ENCODE data around the gene ELAC1. TPM values are rescaled to one million over a fixed set of nuclear protein-coding genes. Genes with fewer than 3 reads are reported as not detected.
A peak's percentile ranks its signal among the peaks of the same experiment; 100 is the strongest.

The ELAC1 gene
- 10 to 100 TPM in 3 of 7 donors, 1 to 10 TPM in 4; 5.3 to 12.1 (median 9.9) TPM for total RNA-seq
- 10 to 100 TPM in 1 of 3 donors, 1 to 10 TPM in 2; 6.0 to 10.0 (median 6.8) TPM for polyA plus RNA-seq
- long read RNA-seq, donor 1, partial matches to known transcripts = 0 of 4 reads
- long read RNA-seq, donor 1, other reads (novel, unspliced or antisense) = 0 of 4 reads
- long read RNA-seq, donor 2, partial matches to known transcripts = 0 of 5 reads
- long read RNA-seq, donor 2, other reads (novel, unspliced or antisense) = 0 of 5 reads

DNA sequence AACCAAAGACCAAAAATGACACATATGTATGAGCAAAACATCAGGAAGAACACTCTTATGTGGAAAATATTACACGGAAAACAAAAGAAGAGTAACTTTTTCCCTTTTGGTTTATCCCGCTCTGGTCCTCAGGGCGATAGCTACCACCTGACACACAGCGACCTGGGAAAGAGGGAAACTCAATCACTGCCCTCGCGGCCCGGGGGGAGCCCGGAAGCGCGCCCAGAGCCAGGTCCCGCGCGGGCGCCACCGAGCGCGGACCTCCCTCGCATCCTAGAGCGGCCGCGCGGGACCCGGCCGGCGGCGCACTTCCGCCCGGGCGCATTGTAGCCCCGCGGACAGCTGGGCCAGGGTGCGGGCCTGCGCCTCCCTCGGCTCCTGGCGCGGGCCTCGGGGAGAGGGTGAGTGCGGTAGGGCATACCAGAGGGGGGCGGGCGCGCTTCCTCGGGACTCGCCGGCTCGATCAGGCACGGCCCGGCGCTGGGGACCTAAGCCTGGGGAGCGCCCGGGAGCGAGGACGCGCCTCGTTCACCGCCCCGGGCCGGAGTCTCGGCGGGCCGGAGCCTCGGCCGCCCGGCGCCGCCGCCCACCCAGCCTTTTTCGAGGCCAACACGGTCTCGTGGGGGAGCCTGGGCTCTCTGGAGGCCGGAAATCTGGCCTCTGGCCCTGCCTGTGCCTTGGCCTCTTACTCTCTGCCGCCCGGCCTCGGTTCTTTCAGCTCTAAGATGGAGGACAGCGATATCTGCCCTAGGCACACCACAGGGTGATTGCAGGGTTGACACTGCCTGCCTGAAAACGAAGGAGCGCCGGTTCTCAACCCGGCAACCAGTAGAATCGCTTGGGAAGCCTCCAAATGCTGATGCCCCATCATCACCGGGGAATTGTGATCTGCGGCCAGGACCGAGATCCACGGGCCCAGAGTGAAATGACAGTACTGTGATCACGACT is at the start of gene ELAC1:
ELAC1 (plus strand) TSS at position 327 of the 948 bp plus-strand sequence. CDS start 6,365 bp downstream, outside the sequence.
- H3K36me3 ChIP-seq = no peaks in the 10 kb centered on the region
- intact Hi-C loops (cut with DNase I; ENCODE audit: low total_unique reads) = loop anchor here (5.0 kb wide), 2 partner anchors 64 to 86 kb away; partner anchors contain the start of gene SMAD4
- TF ChIP-seq POLR2A (IDR thresholded peaks at IDR 0.05) (peak; percentile 22 to 79 (median 34)), POLR2AphosphoS5 (IDR thresholded peaks at IDR 0.05) (peak; percentile 92 to 94 (median 93)), CTCF (IDR thresholded peaks at IDR 0.05 in 8 of 11, conservative IDR thresholded peaks at IDR 0.05 in 3 of 11) (no peak)
- DNase-seq = peak; percentile 95
- WGBS, 5 donors = 0 to 1% (median 0%) methylated on average over 23 to 84 of the region's 84 CpGs
- H3K27me3 ChIP-seq (replicated peaks in 1 of 7) = no peaks in the 10 kb centered on the region
- H3K4me3 ChIP-seq = peak within 1 kb of the TSS; percentile 68 to 93 (median 74)
- H3K27ac ChIP-seq = peak within 1 kb of the TSS; percentile 92 to 99 (median 97)
- peaks cover 6 to 27% (median 17%) of the 10 kb centered on the region in 6 donors for H3K4me1 ChIP-seq
- H3K9me3 ChIP-seq = peaks cover 0 to 14% (median 10%) of the 10 kb centered on the region in 8 donors

DNA sequence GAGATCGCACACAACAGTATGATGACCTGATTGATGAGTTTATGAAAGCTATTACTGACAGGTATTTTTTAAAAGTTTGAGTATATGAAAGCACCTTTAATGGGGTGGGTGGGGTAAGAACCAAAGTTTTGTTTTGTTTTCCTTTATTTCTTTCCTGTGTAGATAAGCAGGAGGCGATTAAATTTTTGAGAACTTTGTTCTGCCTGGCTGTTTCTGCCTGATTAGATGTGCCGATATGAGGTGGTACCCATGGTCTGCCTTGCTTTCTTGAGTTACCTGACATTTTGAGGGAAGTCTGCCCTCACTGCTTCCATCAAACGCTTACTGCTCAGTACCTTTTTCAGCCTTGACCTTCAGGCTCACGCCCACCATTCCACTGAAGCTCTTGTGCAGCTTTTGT is 49.7 kb upstream of the ELAC1 start:
- H3K9me3 ChIP-seq = no peaks in the 10 kb centered on the region
- TF ChIP-seq CTCF (IDR thresholded peaks at IDR 0.05 in 8 of 11, conservative IDR thresholded peaks at IDR 0.05 in 3 of 11) (no peak), POLR2AphosphoS5 (IDR thresholded peaks at IDR 0.05) (no peak), POLR2A (IDR thresholded peaks at IDR 0.05) (no peak)
- intact Hi-C loops (cut with DNase I; ENCODE audit: low total_unique reads) = no loop called here
- H3K4me3 ChIP-seq = no peak overlapping the region
- H3K36me3 ChIP-seq = peaks cover 0 to 97% (median 57%) of the 10 kb centered on the region in 6 donors
- H3K27ac ChIP-seq = no peak overlapping the region
- no peak for DNase-seq
- 88 to 95% (median 89%) methylated on average over 5 of the region's 5 CpGs for WGBS, 5 donors
- no peaks in the 10 kb centered on the region for H3K27me3 ChIP-seq (replicated peaks in 1 of 7)
- no peaks in the 10 kb centered on the region for H3K4me1 ChIP-seq

DNA sequence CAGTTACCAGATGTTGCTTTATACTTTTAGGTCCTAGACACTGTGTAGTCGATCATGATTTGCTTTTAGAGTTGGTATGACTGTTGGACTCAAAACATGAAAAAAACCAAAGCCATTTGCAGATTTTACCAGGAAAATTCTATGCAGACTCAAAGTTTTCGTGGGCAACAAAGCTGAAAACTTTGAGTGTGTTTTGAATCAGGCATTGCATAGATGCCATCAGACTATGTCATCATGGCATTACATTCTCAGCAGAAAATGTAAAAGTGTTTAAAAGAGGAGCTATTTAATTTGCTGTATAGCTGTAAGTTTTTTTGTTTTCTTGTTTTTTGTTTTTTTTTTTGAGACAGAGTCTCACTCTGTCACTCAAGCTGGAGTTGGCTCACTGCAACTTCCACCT is 43.5 kb upstream of the ELAC1 start:
- intact Hi-C loops (cut with DNase I; ENCODE audit: low total_unique reads) = no loop called here
- Histone ChIP-seq H3K27me3 (replicated peaks in 1 of 7) (no peaks in the 10 kb centered on the region), H3K9me3 (peaks cover 0 to 10% (median 3%) of the 10 kb centered on the region in 8 donors), H3K36me3 (peaks cover 6 to 100% (median 78%) of the 10 kb centered on the region in 6 donors), H3K27ac (no peak overlapping the region), H3K4me3 (no peak overlapping the region), H3K4me1 (no peaks in the 10 kb centered on the region)
- no peak for DNase-seq
- TF ChIP-seq POLR2A (IDR thresholded peaks at IDR 0.05) (no peak), POLR2AphosphoS5 (IDR thresholded peaks at IDR 0.05) (no peak), CTCF (IDR thresholded peaks at IDR 0.05 in 8 of 11, conservative IDR thresholded peaks at IDR 0.05 in 3 of 11) (no peak)
- 94 to 100% (median 97%) methylated on average over 2 of the region's 2 CpGs for WGBS, 5 donors

DNA sequence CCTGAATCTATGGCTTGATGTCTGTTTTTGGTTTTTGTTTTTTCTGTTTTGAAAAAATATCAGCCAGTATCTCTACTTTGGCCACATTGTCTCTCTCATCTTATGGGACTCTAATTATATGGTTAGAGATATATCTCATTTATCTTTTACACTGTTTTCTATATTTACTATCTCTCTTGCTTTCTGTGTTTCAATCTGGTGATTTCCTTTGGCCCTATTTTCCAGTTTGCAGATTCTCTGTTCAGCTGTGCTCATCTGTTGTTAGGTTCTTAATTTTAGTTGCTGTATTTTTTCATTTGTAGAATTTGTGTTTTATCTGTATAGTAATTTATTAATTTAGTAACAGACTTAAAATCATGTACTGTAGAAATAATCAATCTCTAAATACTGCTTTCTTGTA is 41.3 kb upstream of the ELAC1 start:
- no peak overlapping the region for H3K27ac ChIP-seq
- TF ChIP-seq POLR2A (IDR thresholded peaks at IDR 0.05) = no peak
- no peak for TF ChIP-seq POLR2AphosphoS5 (IDR thresholded peaks at IDR 0.05)
- no peak for TF ChIP-seq CTCF (IDR thresholded peaks at IDR 0.05 in 8 of 11, conservative IDR thresholded peaks at IDR 0.05 in 3 of 11)
- no peaks in the 10 kb centered on the region for H3K27me3 ChIP-seq (replicated peaks in 1 of 7)
- peaks cover 0 to 10% (median 3%) of the 10 kb centered on the region in 8 donors for H3K9me3 ChIP-seq
- no peak for DNase-seq
- no peak overlapping the region for H3K4me3 ChIP-seq
- peaks cover 6 to 99% (median 61%) of the 10 kb centered on the region in 6 donors for H3K36me3 ChIP-seq
- intact Hi-C loops (cut with DNase I; ENCODE audit: low total_unique reads) = no loop called here
- no peaks in the 10 kb centered on the region for H3K4me1 ChIP-seq
